ENCODE data around the gene GALNT15. TPM values are rescaled to one million over a fixed set of nuclear protein-coding genes. Genes with fewer than 3 reads are reported as not detected.

GALNT15 gene
- total and polyA plus RNA-seq, 2 donors from 2014 or later = 5.5 to 39.9 TPM

DNA sequence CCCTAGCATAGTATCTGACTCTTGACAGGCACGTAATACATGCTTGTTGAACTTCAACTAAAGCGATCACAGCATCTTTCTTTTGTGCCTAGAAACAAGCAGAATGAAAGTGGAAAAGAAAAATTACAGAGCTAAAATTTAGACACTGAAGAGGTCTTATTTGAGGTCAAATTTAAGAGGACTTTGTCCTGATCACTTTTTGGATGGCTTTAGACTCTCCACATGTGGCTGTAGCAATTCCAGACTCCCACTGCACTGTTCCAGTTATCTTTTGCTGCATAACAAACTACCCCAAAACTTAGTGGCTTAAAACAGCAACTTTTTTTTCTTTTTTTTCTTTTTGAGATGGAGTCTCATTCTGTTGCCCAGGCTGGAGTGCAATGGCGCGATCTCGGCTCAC is 66.7 kb downstream of the GALNT15 start:
- Histone ChIP-seq H3K9me3 (ENCODE audit: control insufficient read depth in 2 of 3, insufficient read depth in 1 of 3, low read length in 3 of 3) (no peaks in the 10 kb centered on the region), H3K4me3 (ENCODE audit: low read length in 3 of 3) (no peak overlapping the region), H3K27me3 (ENCODE audit: control insufficient read depth, insufficient read depth, low read length) (no peaks in the 10 kb centered on the region), H3K36me3 (ENCODE audit: control insufficient read depth in 2 of 3, insufficient read depth in 3 of 3, low read length in 3 of 3) (no peaks in the 10 kb centered on the region), H3K9ac (ENCODE audit: low read length in 3 of 3) (no peak overlapping the region), H3K4me1 (ENCODE audit: control insufficient read depth in 2 of 3, insufficient read depth in 2 of 3, low read depth in 1 of 3, low read length in 3 of 3) (no peaks in the 10 kb centered on the region), H3K27ac (ENCODE audit: low read depth in 2 of 2, low read length in 2 of 2) (no peak overlapping the region)
- intact Hi-C loops (cut with DNase I) = loop anchor here (10.0 kb wide), 2 partner anchors 196 to 426 kb away; no protein-coding TSS in a partner anchor
- DNase-seq = no peak
- TF ChIP-seq, protein P1, sequence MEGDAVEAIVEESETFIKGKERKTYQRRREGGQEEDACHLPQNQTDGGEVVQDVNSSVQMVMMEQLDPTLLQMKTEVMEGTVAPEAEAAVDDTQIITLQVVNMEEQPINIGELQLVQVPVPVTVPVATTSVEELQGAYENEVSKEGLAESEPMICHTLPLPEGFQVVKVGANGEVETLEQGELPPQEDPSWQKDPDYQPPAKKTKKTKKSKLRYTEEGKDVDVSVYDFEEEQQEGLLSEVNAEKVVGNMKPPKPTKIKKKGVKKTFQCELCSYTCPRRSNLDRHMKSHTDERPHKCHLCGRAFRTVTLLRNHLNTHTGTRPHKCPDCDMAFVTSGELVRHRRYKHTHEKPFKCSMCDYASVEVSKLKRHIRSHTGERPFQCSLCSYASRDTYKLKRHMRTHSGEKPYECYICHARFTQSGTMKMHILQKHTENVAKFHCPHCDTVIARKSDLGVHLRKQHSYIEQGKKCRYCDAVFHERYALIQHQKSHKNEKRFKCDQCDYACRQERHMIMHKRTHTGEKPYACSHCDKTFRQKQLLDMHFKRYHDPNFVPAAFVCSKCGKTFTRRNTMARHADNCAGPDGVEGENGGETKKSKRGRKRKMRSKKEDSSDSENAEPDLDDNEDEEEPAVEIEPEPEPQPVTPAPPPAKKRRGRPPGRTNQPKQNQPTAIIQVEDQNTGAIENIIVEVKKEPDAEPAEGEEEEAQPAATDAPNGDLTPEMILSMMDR (IDR thresholded peaks at IDR 0.05; ENCODE audit: borderline replicate concordance, extremely low read depth, insufficient read depth) = no peak
- no peak for FAIRE-seq

DNA sequence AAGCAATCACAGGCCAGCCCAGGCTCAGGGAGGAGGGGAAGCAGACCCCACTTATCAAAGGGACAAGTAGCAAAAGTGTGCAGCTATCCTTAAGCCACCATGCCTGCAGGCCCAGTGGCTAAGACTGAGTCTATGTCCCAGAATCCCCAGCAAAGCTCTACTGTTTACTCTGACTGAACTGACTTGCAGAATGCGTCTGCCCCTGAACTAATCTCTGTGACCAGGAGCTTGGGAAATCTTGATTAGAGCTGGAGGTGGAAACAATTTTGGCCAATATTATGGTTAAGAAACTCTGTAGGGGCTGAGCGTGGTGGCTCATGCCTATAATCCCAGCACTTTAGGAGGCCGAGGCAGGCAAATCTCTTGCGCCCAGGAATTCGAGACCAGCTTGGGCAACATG is 67.7 kb downstream of the GALNT15 start:
- Histone ChIP-seq H3K9ac (ENCODE audit: low read length in 3 of 3) (no peak overlapping the region), H3K27ac (ENCODE audit: low read depth in 2 of 2, low read length in 2 of 2) (no peak overlapping the region), H3K27me3 (ENCODE audit: control insufficient read depth, insufficient read depth, low read length) (no peaks in the 10 kb centered on the region), H3K4me3 (ENCODE audit: low read length in 3 of 3) (no peak overlapping the region), H3K36me3 (ENCODE audit: control insufficient read depth in 2 of 3, insufficient read depth in 3 of 3, low read length in 3 of 3) (no peaks in the 10 kb centered on the region), H3K9me3 (ENCODE audit: control insufficient read depth in 2 of 3, insufficient read depth in 1 of 3, low read length in 3 of 3) (no peaks in the 10 kb centered on the region), H3K4me1 (ENCODE audit: control insufficient read depth in 2 of 3, insufficient read depth in 2 of 3, low read depth in 1 of 3, low read length in 3 of 3) (peaks cover 0 to under 1% (median 0%) of the 10 kb centered on the region in 3 donors)
- TF ChIP-seq, protein P1 (IDR thresholded peaks at IDR 0.05; ENCODE audit: borderline replicate concordance, extremely low read depth, insufficient read depth) = no peak
- FAIRE-seq (no peak), DNase-seq (no peak)
- intact Hi-C loops (cut with DNase I) = loop anchor here (10.0 kb wide), 2 partner anchors 197 to 427 kb away; no protein-coding TSS in a partner anchor

DNA sequence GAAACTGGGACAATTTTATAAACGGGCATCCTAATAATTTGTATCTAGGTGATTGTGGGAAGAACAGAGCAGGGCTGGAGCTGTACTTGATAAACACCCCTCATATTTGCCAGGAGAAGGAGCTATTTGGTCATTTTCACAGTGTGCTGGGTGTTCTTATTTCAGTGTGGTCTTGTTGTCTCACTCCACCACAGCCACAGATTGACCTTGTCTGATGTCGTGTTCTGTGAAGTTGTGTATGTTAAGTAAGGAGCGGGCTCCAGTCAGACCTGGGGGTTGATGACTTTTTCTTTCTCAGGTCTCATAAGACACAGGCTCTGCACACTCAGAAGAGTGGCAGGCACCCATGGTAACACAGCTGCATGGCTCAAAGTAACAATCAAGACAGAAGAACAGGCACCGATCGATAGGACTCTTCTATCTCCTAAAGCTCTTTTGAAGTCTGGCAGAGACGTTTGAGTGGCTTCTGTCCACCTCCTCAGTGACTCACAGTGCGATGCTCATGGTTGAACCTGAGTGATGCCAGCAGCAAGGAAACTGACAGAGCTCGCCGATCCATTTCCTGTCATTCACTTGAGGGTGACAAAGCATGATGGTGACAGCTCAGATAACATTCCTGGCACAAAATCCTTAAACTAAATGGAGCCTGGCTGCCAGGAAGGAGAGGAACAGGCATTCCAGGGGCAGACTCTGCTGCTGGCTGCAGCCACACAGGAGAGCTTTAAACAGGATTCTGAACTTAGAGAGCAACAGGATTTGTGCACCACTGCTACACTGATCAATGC is 69.4 kb downstream of the GALNT15 start:
- Histone ChIP-seq H3K4me3 (ENCODE audit: low read length in 3 of 3) (no peak overlapping the region), H3K27ac (ENCODE audit: low read depth in 2 of 2, low read length in 2 of 2) (no peak overlapping the region), H3K27me3 (ENCODE audit: control insufficient read depth, insufficient read depth, low read length) (no peaks in the 10 kb centered on the region), H3K4me1 (ENCODE audit: control insufficient read depth in 2 of 3, insufficient read depth in 2 of 3, low read depth in 1 of 3, low read length in 3 of 3) (peaks cover 0 to 4% (median 0%) of the 10 kb centered on the region in 3 donors), H3K9me3 (ENCODE audit: control insufficient read depth in 2 of 3, insufficient read depth in 1 of 3, low read length in 3 of 3) (no peaks in the 10 kb centered on the region), H3K36me3 (ENCODE audit: control insufficient read depth in 2 of 3, insufficient read depth in 3 of 3, low read length in 3 of 3) (no peaks in the 10 kb centered on the region), H3K9ac (ENCODE audit: low read length in 3 of 3) (no peak overlapping the region)
- FAIRE-seq (no peak), DNase-seq (peak in 3 of 5 donors; percentile 18 to 46 (median 24))
- TF ChIP-seq, protein P1 (IDR thresholded peaks at IDR 0.05; ENCODE audit: borderline replicate concordance, extremely low read depth, insufficient read depth) = no peak
- intact Hi-C loops (cut with DNase I) = loop anchor here (10.0 kb wide), 2 partner anchors 199 to 429 kb away; no protein-coding TSS in a partner anchor
